Tibial nerve (tissue), 3 donors: ENCODE measurements around the gene HINT2.

Source experiments
- POLR2A ChIP-seq, 2 donors: fragments of 450-650 bp; IDR thresholded peaks; one replicate each; pipeline ENCODE4 v1.6.1; 2017; ENCODE audit warnings: antibody characterized with exemption in 2 of 2, mild to moderate bottlenecking in 2 of 2, moderate library complexity in 2 of 2
- TF ChIP-seq, protein P1 (sequence below), 5 experiments: fragments of 200-600 bp in 3 of 5; fragments of 450-650 bp in 2 of 5; sonication (generic) in 3 of 5; IDR thresholded peaks; one replicate each; pipeline ENCODE4 v1.5.1; 2016 to 2019; ENCODE audit warnings: antibody characterized with exemption in 5 of 5, mild to moderate bottlenecking in 3 of 5, moderate library complexity in 2 of 5

DNA sequence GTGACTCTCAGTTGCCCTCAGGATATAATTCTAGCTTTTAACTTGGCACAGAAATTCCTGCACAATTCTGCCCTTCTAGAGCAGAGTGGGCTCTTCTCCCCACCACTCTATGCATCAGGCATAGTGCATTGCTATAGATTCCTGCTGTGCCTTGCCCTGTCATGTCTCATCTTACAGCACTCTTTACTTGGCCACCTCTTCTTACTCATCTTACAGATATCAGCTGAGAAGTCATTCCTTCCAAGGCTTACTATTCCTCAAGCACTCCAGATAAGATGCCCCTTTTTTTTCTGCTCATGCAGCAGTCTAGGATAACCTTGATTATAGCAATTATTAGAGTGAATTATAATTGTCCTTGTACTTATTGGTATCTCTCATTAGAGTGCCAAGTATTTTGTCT is 8.1 kb upstream of the HINT2 start:
- TF ChIP-seq, protein P1, sequence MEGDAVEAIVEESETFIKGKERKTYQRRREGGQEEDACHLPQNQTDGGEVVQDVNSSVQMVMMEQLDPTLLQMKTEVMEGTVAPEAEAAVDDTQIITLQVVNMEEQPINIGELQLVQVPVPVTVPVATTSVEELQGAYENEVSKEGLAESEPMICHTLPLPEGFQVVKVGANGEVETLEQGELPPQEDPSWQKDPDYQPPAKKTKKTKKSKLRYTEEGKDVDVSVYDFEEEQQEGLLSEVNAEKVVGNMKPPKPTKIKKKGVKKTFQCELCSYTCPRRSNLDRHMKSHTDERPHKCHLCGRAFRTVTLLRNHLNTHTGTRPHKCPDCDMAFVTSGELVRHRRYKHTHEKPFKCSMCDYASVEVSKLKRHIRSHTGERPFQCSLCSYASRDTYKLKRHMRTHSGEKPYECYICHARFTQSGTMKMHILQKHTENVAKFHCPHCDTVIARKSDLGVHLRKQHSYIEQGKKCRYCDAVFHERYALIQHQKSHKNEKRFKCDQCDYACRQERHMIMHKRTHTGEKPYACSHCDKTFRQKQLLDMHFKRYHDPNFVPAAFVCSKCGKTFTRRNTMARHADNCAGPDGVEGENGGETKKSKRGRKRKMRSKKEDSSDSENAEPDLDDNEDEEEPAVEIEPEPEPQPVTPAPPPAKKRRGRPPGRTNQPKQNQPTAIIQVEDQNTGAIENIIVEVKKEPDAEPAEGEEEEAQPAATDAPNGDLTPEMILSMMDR (IDR thresholded peaks at IDR 0.05) = no peak
- no peak for TF ChIP-seq POLR2A (IDR thresholded peaks at IDR 0.05)
